ENCODE data around the gene VAV2.

The VAV2 gene

DNA sequence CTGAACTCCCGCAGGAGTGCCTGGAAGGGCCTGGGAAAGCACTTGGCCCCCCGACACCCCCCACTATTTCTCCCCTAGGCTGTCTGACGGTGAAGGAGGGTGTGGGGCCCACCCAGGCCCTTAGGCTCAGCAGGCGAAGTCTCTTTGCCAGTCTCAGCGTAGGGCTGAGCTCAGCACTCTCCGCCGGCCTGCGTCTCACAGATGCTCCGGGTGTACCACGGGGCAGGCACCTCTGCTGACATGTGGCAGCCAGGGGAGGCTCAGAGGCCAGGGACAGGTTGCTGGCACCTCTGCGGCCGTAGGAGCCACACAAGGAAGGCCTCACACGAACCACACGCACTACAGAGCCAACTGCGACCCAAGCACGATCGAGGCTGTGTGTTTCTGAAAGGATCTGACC is 114.2 kb downstream of the VAV2 start:
- Mint-ChIP-seq H3K27ac (no peak overlapping the region), H3K36me3 (ENCODE audit: low read depth) (no peaks in the 10 kb centered on the region), H3K4me3 (no peak overlapping the region), H3K4me1 (peaks cover 85% of the 10 kb centered on the region), H3K27me3 (ENCODE audit: low read depth, poor library complexity) (no peaks in the 10 kb centered on the region), H3K9me3 (no peaks in the 10 kb centered on the region)
- DNase-seq: no peak
- TF ChIP-seq, protein P1, sequence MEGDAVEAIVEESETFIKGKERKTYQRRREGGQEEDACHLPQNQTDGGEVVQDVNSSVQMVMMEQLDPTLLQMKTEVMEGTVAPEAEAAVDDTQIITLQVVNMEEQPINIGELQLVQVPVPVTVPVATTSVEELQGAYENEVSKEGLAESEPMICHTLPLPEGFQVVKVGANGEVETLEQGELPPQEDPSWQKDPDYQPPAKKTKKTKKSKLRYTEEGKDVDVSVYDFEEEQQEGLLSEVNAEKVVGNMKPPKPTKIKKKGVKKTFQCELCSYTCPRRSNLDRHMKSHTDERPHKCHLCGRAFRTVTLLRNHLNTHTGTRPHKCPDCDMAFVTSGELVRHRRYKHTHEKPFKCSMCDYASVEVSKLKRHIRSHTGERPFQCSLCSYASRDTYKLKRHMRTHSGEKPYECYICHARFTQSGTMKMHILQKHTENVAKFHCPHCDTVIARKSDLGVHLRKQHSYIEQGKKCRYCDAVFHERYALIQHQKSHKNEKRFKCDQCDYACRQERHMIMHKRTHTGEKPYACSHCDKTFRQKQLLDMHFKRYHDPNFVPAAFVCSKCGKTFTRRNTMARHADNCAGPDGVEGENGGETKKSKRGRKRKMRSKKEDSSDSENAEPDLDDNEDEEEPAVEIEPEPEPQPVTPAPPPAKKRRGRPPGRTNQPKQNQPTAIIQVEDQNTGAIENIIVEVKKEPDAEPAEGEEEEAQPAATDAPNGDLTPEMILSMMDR (IDR thresholded peaks at IDR 0.05): no peak

DNA sequence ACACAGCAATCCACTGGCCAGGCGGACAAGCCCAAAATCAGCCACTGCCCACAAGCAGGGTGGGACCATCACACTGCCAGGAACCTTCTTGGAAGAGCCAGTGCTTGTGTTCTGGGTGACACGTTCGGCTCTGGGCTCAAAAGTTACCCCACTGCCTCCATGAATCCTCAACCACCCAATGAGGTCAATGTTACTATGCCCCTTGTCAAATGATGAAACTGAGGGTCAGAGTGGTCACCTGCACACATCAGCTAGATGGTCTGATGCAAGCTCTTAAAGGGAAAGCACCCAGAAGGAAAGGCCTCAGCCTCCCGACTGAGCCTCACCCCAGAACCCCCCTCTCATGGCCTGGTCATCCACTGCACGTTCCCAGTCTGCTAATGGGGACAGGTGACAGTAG is 114.8 kb downstream of the VAV2 start:
- no peaks in the 10 kb centered on the region for H3K36me3 Mint-ChIP-seq (ENCODE audit: low read depth)
- H3K4me1 Mint-ChIP-seq: peaks cover 78% of the 10 kb centered on the region
- TF ChIP-seq, protein P1 (IDR thresholded peaks at IDR 0.05): no peak
- no peaks in the 10 kb centered on the region for H3K9me3 Mint-ChIP-seq
- no peak overlapping the region for H3K27ac Mint-ChIP-seq
- H3K4me3 Mint-ChIP-seq: no peak overlapping the region
- no peak for DNase-seq
- no peaks in the 10 kb centered on the region for H3K27me3 Mint-ChIP-seq (ENCODE audit: low read depth, poor library complexity)

DNA sequence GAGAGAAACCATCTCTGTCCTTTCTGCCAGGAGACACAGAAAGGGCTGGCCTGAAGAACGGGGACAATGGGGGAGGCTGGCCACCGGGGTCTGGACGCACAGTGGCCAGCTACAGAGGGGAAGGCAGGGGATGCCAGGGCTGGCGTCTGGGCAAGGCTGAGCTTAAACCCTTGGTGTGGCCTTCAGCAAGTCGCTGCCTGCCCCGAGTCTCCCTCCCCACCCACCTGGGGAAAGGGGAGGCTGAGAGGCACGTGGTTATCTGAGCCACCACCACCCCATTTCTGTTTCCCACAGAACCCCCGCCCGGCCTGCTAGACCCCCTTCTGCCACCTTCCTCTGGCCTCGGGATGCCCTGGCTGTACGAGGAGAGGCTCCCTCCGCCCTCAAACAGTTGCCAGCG is 115.3 kb downstream of the VAV2 start:
- no peak for DNase-seq
- Mint-ChIP-seq H3K4me3 (no peak overlapping the region), H3K9me3 (no peaks in the 10 kb centered on the region), H3K36me3 (ENCODE audit: low read depth) (no peaks in the 10 kb centered on the region), H3K27ac (no peak overlapping the region), H3K27me3 (ENCODE audit: low read depth, poor library complexity) (no peaks in the 10 kb centered on the region), H3K4me1 (peaks cover 73% of the 10 kb centered on the region)
- TF ChIP-seq, protein P1 (IDR thresholded peaks at IDR 0.05): no peak

DNA sequence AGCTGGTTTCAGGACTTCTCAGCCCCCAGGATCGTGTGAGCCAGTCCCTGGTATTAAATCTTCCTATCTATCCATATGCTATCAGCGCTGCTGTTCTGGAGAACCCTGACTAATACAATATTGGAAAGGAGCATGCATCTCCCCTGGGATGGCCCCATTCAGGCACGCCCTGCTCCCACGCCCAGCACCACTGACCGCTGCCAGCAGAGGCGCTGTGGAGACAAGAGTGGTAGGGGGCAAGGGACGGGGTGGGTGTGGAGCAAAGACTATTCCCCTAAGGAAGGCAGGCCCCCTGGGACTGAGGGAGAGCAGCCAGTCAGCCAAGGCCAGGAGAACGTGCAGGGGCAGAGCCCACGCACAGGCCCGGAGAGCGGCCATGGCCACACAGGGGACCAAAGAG is 116.0 kb downstream of the VAV2 start:
- H3K27ac Mint-ChIP-seq: no peak overlapping the region
- H3K36me3 Mint-ChIP-seq (ENCODE audit: low read depth): no peaks in the 10 kb centered on the region
- H3K27me3 Mint-ChIP-seq (ENCODE audit: low read depth, poor library complexity): no peaks in the 10 kb centered on the region
- H3K4me3 Mint-ChIP-seq: no peak overlapping the region
- peaks cover 71% of the 10 kb centered on the region for H3K4me1 Mint-ChIP-seq
- TF ChIP-seq, protein P1 (IDR thresholded peaks at IDR 0.05): peak; percentile 55
- H3K9me3 Mint-ChIP-seq: no peaks in the 10 kb centered on the region
- DNase-seq: peak; percentile 74

DNA sequence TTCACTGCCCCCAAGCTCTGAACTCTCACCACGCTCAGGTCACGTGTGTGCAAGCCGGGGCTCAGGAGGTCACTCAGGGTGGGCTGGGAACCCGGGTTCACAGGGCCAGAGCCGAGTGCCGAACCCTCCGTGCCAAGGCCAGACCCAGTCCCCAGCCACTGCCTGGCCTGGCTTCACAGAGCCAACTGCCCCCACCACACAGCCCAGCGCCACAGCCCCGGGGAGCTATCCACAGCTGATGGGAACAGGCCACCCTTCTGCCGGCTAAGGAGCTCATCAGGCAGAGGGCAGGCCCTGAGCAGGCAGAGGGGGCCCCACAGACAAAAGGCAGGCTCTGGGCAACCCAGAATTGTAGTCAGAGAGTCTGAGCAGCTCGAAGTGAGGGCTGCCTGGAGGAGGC is 117.0 kb downstream of the VAV2 start:
- Mint-ChIP-seq H3K27me3 (ENCODE audit: low read depth, poor library complexity) (no peaks in the 10 kb centered on the region), H3K4me1 (peaks cover 70% of the 10 kb centered on the region), H3K4me3 (no peak overlapping the region), H3K36me3 (ENCODE audit: low read depth) (no peaks in the 10 kb centered on the region), H3K27ac (no peak overlapping the region), H3K9me3 (no peaks in the 10 kb centered on the region)
- no peak for DNase-seq
- TF ChIP-seq, protein P1 (IDR thresholded peaks at IDR 0.05): no peak

DNA sequence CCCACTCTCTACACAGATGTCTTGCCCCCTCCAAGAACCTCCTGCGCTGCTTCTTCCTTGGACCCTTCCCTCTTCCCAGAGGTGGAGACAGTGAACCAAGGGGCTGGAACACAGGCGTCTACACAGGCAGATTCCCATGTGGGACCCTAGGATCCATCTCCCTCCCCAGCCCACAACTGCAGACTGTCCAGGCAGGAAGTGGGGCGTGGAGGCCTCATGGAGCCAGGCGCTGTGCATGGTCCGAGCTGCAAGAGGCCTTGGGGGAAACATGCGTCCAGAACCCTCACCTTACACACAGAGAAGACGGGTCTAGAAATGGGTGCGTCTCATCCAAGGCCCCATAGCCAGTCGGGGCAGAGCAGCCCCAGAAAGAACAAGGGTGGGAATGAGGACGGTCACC is 117.5 kb downstream of the VAV2 start:
- peak overlapping the region; percentile 92 for H3K27ac Mint-ChIP-seq
- DNase-seq: no peak
- no peak overlapping the region for H3K4me3 Mint-ChIP-seq
- no peaks in the 10 kb centered on the region for H3K27me3 Mint-ChIP-seq (ENCODE audit: low read depth, poor library complexity)
- H3K36me3 Mint-ChIP-seq (ENCODE audit: low read depth): no peaks in the 10 kb centered on the region
- TF ChIP-seq, protein P1 (IDR thresholded peaks at IDR 0.05): no peak
- peaks cover 70% of the 10 kb centered on the region for H3K4me1 Mint-ChIP-seq
- H3K9me3 Mint-ChIP-seq: no peaks in the 10 kb centered on the region
